IMR-90 (cell line): ENCODE data around the gene AMBP. TPM values are rescaled to one million over a fixed set of nuclear protein-coding genes. Genes with fewer than 3 reads are reported as not detected.

Source experiments
- ATAC-seq: fragments of 200-7000 bp; cut with Tn5 transposase; 2 replicates; pipeline ENCODE4 v1.9.1; 2020; ENCODE audit warnings: low read depth, mild to moderate bottlenecking, moderate library complexity
- BruUV-seq: library from RNA; stranded (reverse); fragments of 400-500 nt; replicated peaks from 2 replicates; lab custom pipeline; 2021; lab: Mats Ljungman, UMichigan
- CTCF ChIA-PET: fragments of 300-600 bp; formaldehyde crosslinking; extraction: SDS; loops from one replicate; lab custom pipeline; 2021; ENCODE audit warnings: antibody characterized with exemption; lab: Yijun Ruan, JAX
- POLR2A ChIA-PET: fragments of 300-600 bp; sonication (Branson Sonifier 250); formaldehyde crosslinking; loops from one replicate; lab custom pipeline; 2022; ENCODE audit warnings: antibody characterized with exemption; ENCODE audit not compliant: unreplicated experiment; lab: Charles Lee
- DNase-seq: peaks from one replicate; pipeline ENCODE4 v3.0.0; 2013
- H2AFZ ChIP-seq: replicated peaks from 2 replicates; pipeline ENCODE3; 2013; ENCODE audit warnings: low read length, mild to moderate bottlenecking; ENCODE audit not compliant: poor library complexity
- H2AK5ac ChIP-seq: 2 replicates; pipeline ENCODE4 v1.6.1; 2013; ENCODE audit warnings: low read depth, low read length, inconsistent platforms
- H2AK9ac ChIP-seq: replicated peaks from 2 replicates; pipeline ENCODE3; 2013; ENCODE audit warnings: mild to moderate bottlenecking, low read depth, low read length, moderate library complexity; ENCODE audit not compliant: poor library complexity
- H2BK120ac ChIP-seq: 2 replicates; pipeline ENCODE4 v1.6.1; 2013; ENCODE audit warnings: low read depth, low read length, inconsistent platforms
- H2BK15ac ChIP-seq: 3 replicates; pipeline ENCODE4 v1.6.1; 2013; ENCODE audit warnings: low read depth, low read length, inconsistent platforms
- H2BK20ac ChIP-seq: 2 replicates; pipeline ENCODE4 v1.6.1; 2013; ENCODE audit warnings: low read depth, mild to moderate bottlenecking, inconsistent platforms, low read length, moderate library complexity
- H2BK5ac ChIP-seq: 2 replicates; pipeline ENCODE4 v1.6.1; 2013; ENCODE audit warnings: mild to moderate bottlenecking, low read depth, low read length, inconsistent platforms; ENCODE audit not compliant: poor library complexity, severe bottlenecking
- H3K14ac ChIP-seq: replicated peaks from 2 replicates; pipeline ENCODE4 v1.6.1; 2013; ENCODE audit warnings: low read depth, low read length, inconsistent platforms
- H3K18ac ChIP-seq: 2 replicates; pipeline ENCODE4 v1.6.1; 2013; ENCODE audit warnings: low read depth, low read length, control low read depth
- H3K23ac ChIP-seq: 2 replicates; pipeline ENCODE4 v1.6.1; 2013; ENCODE audit warnings: low read depth, low read length, inconsistent platforms
- H3K27ac ChIP-seq: 2 replicates; pipeline ENCODE4 v1.5.1; 2013; ENCODE audit warnings: mild to moderate bottlenecking, control low read depth, low read length; ENCODE audit not compliant: insufficient read depth
- H3K27me3 ChIP-seq: 2 replicates; pipeline ENCODE4 v1.6.1; 2013; ENCODE audit warnings: low read length; ENCODE audit not compliant: control insufficient read depth, insufficient read depth
- H3K36me3 ChIP-seq: 2 replicates; pipeline ENCODE4 v1.6.1; 2013; ENCODE audit warnings: low read length, mixed read lengths; ENCODE audit not compliant: control insufficient read depth, insufficient read depth
- H3K4ac ChIP-seq: 2 replicates; pipeline ENCODE4 v1.6.1; 2013; ENCODE audit warnings: low read depth, low read length, inconsistent platforms
- H3K4me1 ChIP-seq: 2 replicates; pipeline ENCODE4 v1.6.1; 2013; ENCODE audit warnings: low read length, mixed read lengths; ENCODE audit not compliant: control insufficient read depth, insufficient read depth
- H3K4me2 ChIP-seq: 2 replicates; pipeline ENCODE4 v1.6.1; 2013; ENCODE audit warnings: low read depth, mild to moderate bottlenecking, control low read depth, low read length, moderate library complexity
- H3K4me3 ChIP-seq: 2 replicates; pipeline ENCODE4 v1.5.1; 2013; ENCODE audit warnings: low read depth, mild to moderate bottlenecking, control low read depth, low read length, moderate library complexity; ENCODE audit not compliant: insufficient read depth
- H3K56ac ChIP-seq: 2 replicates; pipeline ENCODE4 v1.6.1; 2013; ENCODE audit warnings: low read length, inconsistent platforms; ENCODE audit not compliant: insufficient read depth; ENCODE audit errors: extremely low read depth
- H3K79me1 ChIP-seq, 2 experiments: 2 replicates each; pipeline ENCODE4 v1.6.1; 2013; ENCODE audit warnings: low read length in 2 of 2, inconsistent platforms in 1 of 2, low read depth in 1 of 2
- H3K9ac ChIP-seq: 2 replicates; pipeline ENCODE4 v1.6.1; 2013; ENCODE audit warnings: low read depth, low read length, control low read depth
- H3K9me1 ChIP-seq: 2 replicates; pipeline ENCODE4 v1.6.1; 2013; ENCODE audit warnings: low read length, inconsistent platforms; ENCODE audit not compliant: insufficient read depth
- H3K9me3 ChIP-seq: 2 replicates; pipeline ENCODE4 v1.6.1; 2013; ENCODE audit warnings: low read length; ENCODE audit not compliant: control insufficient read depth, insufficient read depth
- H4K20me1 ChIP-seq: 2 replicates; pipeline ENCODE4 v1.6.1; 2013; ENCODE audit warnings: low read length, inconsistent platforms; ENCODE audit not compliant: insufficient read depth
- H4K5ac ChIP-seq: 2 replicates; pipeline ENCODE4 v1.6.1; 2013; ENCODE audit warnings: mild to moderate bottlenecking, low read depth, low read length, control low read depth
- H4K8ac ChIP-seq, 2 experiments: 2 replicates each; pipeline ENCODE4 v1.6.1; 2013; ENCODE audit warnings: low read depth in 2 of 2, low read length in 2 of 2, control low read depth in 1 of 2, inconsistent platforms in 1 of 2
- H4K91ac ChIP-seq: 2 replicates; pipeline ENCODE4 v1.6.1; 2013; ENCODE audit warnings: low read depth, low read length, inconsistent platforms; ENCODE audit not compliant: insufficient read depth
- BHLHE40 ChIP-seq: fragments of 150-350 bp; IDR thresholded peaks from 2 replicates; pipeline ENCODE4 v1.6.1; 2016; ENCODE audit warnings: mild to moderate bottlenecking, low read depth, low read length
- MAFK ChIP-seq: IDR thresholded peaks from 2 replicates; pipeline ENCODE4 v1.6.1; 2012; ENCODE audit warnings: low read depth, low read length, improper control_type of control experiment
- MAZ ChIP-seq: IDR thresholded peaks from 2 replicates; pipeline ENCODE4 v1.6.1; 2012; ENCODE audit warnings: low read depth, mild to moderate bottlenecking, low read length, improper control_type of control experiment, moderate library complexity, borderline replicate concordance
- MXI1 ChIP-seq: IDR thresholded peaks from 2 replicates; pipeline ENCODE4 v1.6.1; 2012; ENCODE audit warnings: low read depth, mild to moderate bottlenecking, low read length, moderate library complexity, borderline replicate concordance
- RCOR1 ChIP-seq: IDR thresholded peaks from 2 replicates; pipeline ENCODE4 v1.6.1; 2012; ENCODE audit warnings: mild to moderate bottlenecking, low read length, improper control_type of control experiment; ENCODE audit not compliant: insufficient replicate concordance
- WGBS, 2 experiments: methylation state at CpG; one replicate each; pipeline versions ENCODE4 v1.1.5 to v1.1.7; 2013; ENCODE audit warnings: missing lambda C conversion rate in 2 of 2; ENCODE audit not compliant: insufficient read length in 1 of 2; ENCODE audit errors: extremely low coverage in 2 of 2; 5-methylcytosine and 5-hydroxymethylcytosine counted together
- dilution Hi-C: fragments of 300-500 bp; cut with HindIII; formaldehyde crosslinking; loops from one replicate; pipeline ENCODE4 v1.14.3; 2018; ENCODE audit warnings: low sequenced_read_pairs; ENCODE audit not compliant: unreplicated experiment
- in situ Hi-C: fragments of 300-500 bp; cut with MboI; formaldehyde crosslinking; loops from 3 replicates; pipeline ENCODE4 v1.14.3; 2019; ENCODE audit warnings: low sequenced_read_pairs, inconsistent platforms, mixed read lengths
- intact Hi-C: fragments of 100-400 bp; cut with micrococcal nuclease; formaldehyde crosslinking; loops from 2 replicates; pipeline ENCODE4 v1.10.0; 2022
- polyA plus RNA-seq, 3 experiments: library from polyadenylated mRNA; depleted of rRNA; stranded (reverse); fragments of >200 nt; gene quantifications; 2 replicates each; pipeline ENCODE4 v1.2.3, GENCODE V29; 2012; ENCODE audit warnings: low replicate concordance in 1 of 3
- total RNA-seq: library from RNA; depleted of rRNA; stranded (reverse); fragments of >200 nt; gene quantifications from 2 replicates; pipeline ENCODE4 v1.2.3, GENCODE V29; 2012
- TF ChIP-seq, protein P1 (sequence below): fragments of 150-350 bp; IDR thresholded peaks from 2 replicates; pipeline ENCODE4 v1.6.1; 2017; ENCODE audit warnings: mild to moderate bottlenecking, antibody characterized with exemption, low read length, low read depth
- TF ChIP-seq, protein P2 (sequence below): conservative IDR thresholded peaks from 2 replicates; pipeline ENCODE4 v1.5.1; 2012; ENCODE audit warnings: mild to moderate bottlenecking, low read depth, low read length, improper control_type of control experiment

The AMBP gene
- total and polyA plus RNA-seq, 2 of the 4 experiments (the other 2 are of a cell fraction) = not detected

DNA sequence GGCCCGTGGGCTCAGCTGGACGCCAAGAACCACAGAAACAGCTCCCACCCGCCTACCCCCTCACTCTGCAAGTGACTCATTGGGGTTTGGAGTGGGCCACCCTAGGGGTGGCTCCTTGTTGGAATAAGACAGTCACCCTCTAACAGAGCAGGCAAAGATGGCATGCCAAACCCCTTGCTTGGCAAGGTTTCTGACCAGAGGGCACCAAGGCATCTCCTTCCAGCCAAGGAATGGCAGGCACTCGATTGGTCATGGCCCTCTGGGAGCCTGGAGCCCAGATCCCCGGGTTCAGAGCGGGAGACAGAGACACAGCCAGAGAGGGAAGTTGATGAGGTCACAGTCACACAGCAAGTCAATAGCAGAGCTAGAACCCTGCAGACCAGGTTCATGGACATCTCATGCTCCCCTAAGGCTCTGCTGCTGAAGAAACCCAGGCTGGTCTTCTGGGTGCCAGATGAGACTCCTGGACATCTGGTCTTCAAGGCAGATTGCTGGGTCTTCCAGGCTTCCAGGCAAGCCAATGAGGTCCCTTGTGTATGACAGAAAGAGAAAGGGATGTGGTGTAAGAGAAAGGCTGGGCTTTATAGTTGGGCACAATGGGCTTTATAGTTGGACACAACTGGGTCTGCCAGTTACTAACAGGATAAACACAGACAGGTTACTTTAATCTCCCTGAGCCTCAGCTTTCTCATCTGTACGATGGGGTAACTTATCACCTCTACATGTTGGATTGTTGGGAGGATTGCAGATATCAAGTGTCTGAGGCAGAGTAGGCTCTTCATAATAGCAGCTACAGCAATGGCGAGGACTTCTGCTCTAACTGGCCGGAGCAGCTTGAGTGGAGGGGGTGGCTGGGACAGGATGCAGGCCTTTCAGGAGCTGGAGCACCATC lies 44.3 kb upstream of the AMBP start:
- H3K27ac ChIP-seq = no peak overlapping the region
- no peak overlapping the region for H3K4ac ChIP-seq
- dilution Hi-C loops = no loop called here
- H3K23ac ChIP-seq = no peak overlapping the region
- no peaks in the 10 kb centered on the region for H3K36me3 ChIP-seq
- no peak overlapping the region for H2BK120ac ChIP-seq
- H3K9me1 ChIP-seq = no peaks in the 10 kb centered on the region
- no peak overlapping the region for H2BK15ac ChIP-seq
- H3K14ac ChIP-seq = no peak overlapping the region
- no peaks in the 10 kb centered on the region for H3K4me1 ChIP-seq
- no peak overlapping the region for H2AK5ac ChIP-seq
- intact Hi-C loops = no loop called here
- no peak for TF ChIP-seq RCOR1
- TF ChIP-seq, protein P1, sequence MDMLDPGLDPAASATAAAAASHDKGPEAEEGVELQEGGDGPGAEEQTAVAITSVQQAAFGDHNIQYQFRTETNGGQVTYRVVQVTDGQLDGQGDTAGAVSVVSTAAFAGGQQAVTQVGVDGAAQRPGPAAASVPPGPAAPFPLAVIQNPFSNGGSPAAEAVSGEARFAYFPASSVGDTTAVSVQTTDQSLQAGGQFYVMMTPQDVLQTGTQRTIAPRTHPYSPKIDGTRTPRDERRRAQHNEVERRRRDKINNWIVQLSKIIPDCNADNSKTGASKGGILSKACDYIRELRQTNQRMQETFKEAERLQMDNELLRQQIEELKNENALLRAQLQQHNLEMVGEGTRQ = no peak
- TF ChIP-seq BHLHE40 = no peak
- TF ChIP-seq MAZ = no peak
- TF ChIP-seq, protein P2, sequence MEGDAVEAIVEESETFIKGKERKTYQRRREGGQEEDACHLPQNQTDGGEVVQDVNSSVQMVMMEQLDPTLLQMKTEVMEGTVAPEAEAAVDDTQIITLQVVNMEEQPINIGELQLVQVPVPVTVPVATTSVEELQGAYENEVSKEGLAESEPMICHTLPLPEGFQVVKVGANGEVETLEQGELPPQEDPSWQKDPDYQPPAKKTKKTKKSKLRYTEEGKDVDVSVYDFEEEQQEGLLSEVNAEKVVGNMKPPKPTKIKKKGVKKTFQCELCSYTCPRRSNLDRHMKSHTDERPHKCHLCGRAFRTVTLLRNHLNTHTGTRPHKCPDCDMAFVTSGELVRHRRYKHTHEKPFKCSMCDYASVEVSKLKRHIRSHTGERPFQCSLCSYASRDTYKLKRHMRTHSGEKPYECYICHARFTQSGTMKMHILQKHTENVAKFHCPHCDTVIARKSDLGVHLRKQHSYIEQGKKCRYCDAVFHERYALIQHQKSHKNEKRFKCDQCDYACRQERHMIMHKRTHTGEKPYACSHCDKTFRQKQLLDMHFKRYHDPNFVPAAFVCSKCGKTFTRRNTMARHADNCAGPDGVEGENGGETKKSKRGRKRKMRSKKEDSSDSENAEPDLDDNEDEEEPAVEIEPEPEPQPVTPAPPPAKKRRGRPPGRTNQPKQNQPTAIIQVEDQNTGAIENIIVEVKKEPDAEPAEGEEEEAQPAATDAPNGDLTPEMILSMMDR = no peak
- no peak for TF ChIP-seq MXI1
- TF ChIP-seq MAFK = no peak
- no peaks in the 10 kb centered on the region for H3K79me1 ChIP-seq
- no peak overlapping the region for H2BK5ac ChIP-seq
- no peak overlapping the region for H2AK9ac ChIP-seq
- no peak overlapping the region for H3K56ac ChIP-seq
- no peak for ATAC-seq
- in situ Hi-C loops = no loop called here
- no peak overlapping the region for H3K4me2 ChIP-seq
- ChIA-PET POLR2A (no interaction called here), CTCF (no interaction called here)
- no peak overlapping the region for H3K9ac ChIP-seq
- no peak overlapping the region for H3K18ac ChIP-seq
- 92% methylated on average over 2 of the region's 9 CpGs; no CpG with 5 or more reads in 1 of the 2 experiments for WGBS, 2 experiments
- peaks cover 4% of the 10 kb centered on the region for H3K9me3 ChIP-seq
- BruUV-seq = no TSS peak
- peaks cover 71% of the 10 kb centered on the region for H3K27me3 ChIP-seq
- H4K20me1 ChIP-seq = no peaks in the 10 kb centered on the region
- no peak overlapping the region for H2BK20ac ChIP-seq
- no peak overlapping the region for H3K4me3 ChIP-seq
- H4K8ac ChIP-seq = no peak overlapping the region
- H2AFZ ChIP-seq = no peak overlapping the region
- DNase-seq = no peak
- no peak overlapping the region for H4K91ac ChIP-seq
- no peak overlapping the region for H4K5ac ChIP-seq
